HFF-Myc (cell line): ENCODE measurements around the gene PCDHB11.
"Not testable (repeated sequence)": the region's sequence is repeated elsewhere in the genome, so short reads cannot be mapped to it uniquely, and the experiment has no call there.

ENCODE experiments used
- DNase-seq: peaks from one replicate; pipeline ENCODE4 v3.0.0-alpha.2; 2011; ENCODE audit warnings: low read depth; ENCODE audit errors: extremely low read depth
- H3K4me3 ChIP-seq: replicated peaks from 2 replicates; pipeline ENCODE4 v1.5.1; 2011; ENCODE audit warnings: low read depth, mild to moderate bottlenecking, control low read depth, low read length
- CTCF ChIP-seq: IDR thresholded peaks from 2 replicates; pipeline ENCODE4 v1.5.1; 2012; ENCODE audit warnings: mild to moderate bottlenecking, low read depth, low read length, control low read depth; ENCODE audit errors: missing control alignments

The PCDHB11 gene

GRCh38 chr5:141199359-141200235 lies at the start of gene PCDHB11:
Gene PCDHB11 (plus strand): TSS chr5:141199627. CDS start chr5:141199775, 148 bp downstream.
- no peak for TF ChIP-seq CTCF
- no peak within 1 kb of the TSS for H3K4me3 ChIP-seq
- no peak for DNase-seq

- DNase-seq, result no peak
- no peak within 1 kb of the TSS for H3K4me3 ChIP-seq
- no peak for TF ChIP-seq CTCF
Observed at GRCh38 chr5:141149812-141150211, 49.6 kb upstream of the PCDHB11 start, which contains the start of gene PCDHB6. Gene PCDHB6 (plus strand): TSS chr5:141150057. CDS start chr5:141150258, 201 bp downstream.

GRCh38 chr5:141150224-141150992 lies 49.0 kb upstream of the PCDHB11 start:
- TF ChIP-seq CTCF, result no peak
- H3K4me3 ChIP-seq, result no peak overlapping the region
- DNase-seq, result no peak

GRCh38 chr5:141150993-141151325 lies 48.5 kb upstream of the PCDHB11 start:
- DNase-seq, result no peak
- TF ChIP-seq CTCF, result no peak
- no peak overlapping the region for H3K4me3 ChIP-seq

GRCh38 chr5:141151632-141152031 lies 47.8 kb upstream of the PCDHB11 start:
- H3K4me3 ChIP-seq, DNase-seq: not testable (repeated sequence)

GRCh38 chr5:141152096-141152495 lies 47.3 kb upstream of the PCDHB11 start:
- not testable (repeated sequence) for DNase-seq, H3K4me3 ChIP-seq

- no peak for TF ChIP-seq CTCF
- no peak for DNase-seq
- no peak overlapping the region for H3K4me3 ChIP-seq
Observed at GRCh38 chr5:141155540-141156374, 43.7 kb upstream of the PCDHB11 start.

GRCh38 chr5:141157356-141157755 lies 42.1 kb upstream of the PCDHB11 start:
- not testable (repeated sequence) for H3K4me3 ChIP-seq, DNase-seq

GRCh38 chr5:141157901-141158300 lies 41.5 kb upstream of the PCDHB11 start:
- not testable (repeated sequence) for DNase-seq, H3K4me3 ChIP-seq
